Measurements from ENCODE around the gene PDZD8. TPM values are rescaled to one million over a fixed set of nuclear protein-coding genes. Genes with fewer than 3 reads are reported as not detected.

The PDZD8 gene
- polyA plus RNA-seq, 1 donor (not counting 4 experiments of a cell fraction or from before 2014, with no cell fraction given), result 24.3 TPM

DNA sequence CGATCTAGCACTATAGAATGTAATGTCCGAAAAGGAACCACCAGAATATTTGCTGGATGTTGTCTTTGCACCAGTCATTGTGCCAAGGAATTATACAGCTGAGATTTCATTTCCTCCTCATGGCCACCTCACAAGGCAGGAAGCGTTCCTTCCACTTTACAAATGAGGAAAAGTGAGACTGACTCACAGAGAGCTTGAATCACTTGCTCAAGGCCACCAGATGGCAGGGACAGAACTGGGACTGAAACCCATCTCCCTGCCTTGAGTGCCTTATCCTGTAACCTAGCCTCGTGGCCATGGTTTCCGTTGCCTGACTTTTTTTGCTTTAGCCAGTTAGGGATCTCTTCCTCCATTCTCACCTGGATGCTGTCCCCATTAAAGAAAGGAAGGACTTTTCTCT lies 44.7 kb upstream of the PDZD8 start:
- dilution Hi-C loops (cut with MboI; ENCODE audit: extremely low pct_ligation_motif_present, low sequenced_read_pairs), result no loop called here
- DNase-seq (ENCODE audit: low read depth, low spot score), result no peak
- Histone ChIP-seq H3K27ac (ENCODE audit: control insufficient read depth, insufficient read depth, low read length) (no peak overlapping the region), H2AFZ (ENCODE audit: control insufficient read depth, low read length) (no peak overlapping the region), H3K9ac (ENCODE audit: control insufficient read depth, extremely low read depth, insufficient read depth, low read length) (no peak overlapping the region), H3K4me1 (ENCODE audit: control insufficient read depth, extremely low read depth, insufficient read depth, low read length) (peaks cover 35% of the 10 kb centered on the region), H3K9me3 (ENCODE audit: control insufficient read depth, low read depth, low read length) (peaks cover 4% of the 10 kb centered on the region), H3K27me3 (ENCODE audit: control insufficient read depth, extremely low read depth, insufficient read depth, low read length) (no peaks in the 10 kb centered on the region), H3K4me3 (ENCODE audit: control insufficient read depth in 2 of 3, extremely low read depth in 1 of 3, insufficient read depth in 2 of 3, low read depth in 1 of 3, low read length in 3 of 3) (no peak overlapping the region), H3K9me1 (ENCODE audit: control insufficient read depth, extremely low read depth, insufficient read depth, low read length) (no peaks in the 10 kb centered on the region), H3K79me2 (ENCODE audit: control insufficient read depth, insufficient read depth, low read length) (no peaks in the 10 kb centered on the region), H3K36me3 (ENCODE audit: control insufficient read depth in 2 of 2, extremely low read depth in 1 of 2, insufficient read depth in 2 of 2, low read length in 2 of 2) (no peaks in the 10 kb centered on the region), H4K20me1 (ENCODE audit: control insufficient read depth, extremely low read depth, insufficient read depth, low read length) (no peaks in the 10 kb centered on the region), H3K4me2 (ENCODE audit: control insufficient read depth, extremely low read depth, insufficient read depth, low read depth, low read length) (peak overlapping the region; percentile 22)
- FAIRE-seq, result peak; percentile 86
- TF ChIP-seq, protein P1, sequence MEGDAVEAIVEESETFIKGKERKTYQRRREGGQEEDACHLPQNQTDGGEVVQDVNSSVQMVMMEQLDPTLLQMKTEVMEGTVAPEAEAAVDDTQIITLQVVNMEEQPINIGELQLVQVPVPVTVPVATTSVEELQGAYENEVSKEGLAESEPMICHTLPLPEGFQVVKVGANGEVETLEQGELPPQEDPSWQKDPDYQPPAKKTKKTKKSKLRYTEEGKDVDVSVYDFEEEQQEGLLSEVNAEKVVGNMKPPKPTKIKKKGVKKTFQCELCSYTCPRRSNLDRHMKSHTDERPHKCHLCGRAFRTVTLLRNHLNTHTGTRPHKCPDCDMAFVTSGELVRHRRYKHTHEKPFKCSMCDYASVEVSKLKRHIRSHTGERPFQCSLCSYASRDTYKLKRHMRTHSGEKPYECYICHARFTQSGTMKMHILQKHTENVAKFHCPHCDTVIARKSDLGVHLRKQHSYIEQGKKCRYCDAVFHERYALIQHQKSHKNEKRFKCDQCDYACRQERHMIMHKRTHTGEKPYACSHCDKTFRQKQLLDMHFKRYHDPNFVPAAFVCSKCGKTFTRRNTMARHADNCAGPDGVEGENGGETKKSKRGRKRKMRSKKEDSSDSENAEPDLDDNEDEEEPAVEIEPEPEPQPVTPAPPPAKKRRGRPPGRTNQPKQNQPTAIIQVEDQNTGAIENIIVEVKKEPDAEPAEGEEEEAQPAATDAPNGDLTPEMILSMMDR (optimal IDR thresholded peaks at IDR 0.05 in 1 of 3, IDR thresholded peaks at IDR 0.05 in 1 of 3, conservative IDR thresholded peaks at IDR 0.05 in 1 of 3; ENCODE audit: extremely low read depth in 1 of 3, insufficient read depth in 2 of 3, low read length in 3 of 3), result peak; percentile 17 to 43 (median 21)
- TF ChIP-seq EZH2 (IDR thresholded peaks at IDR 0.05; ENCODE audit: low read length), result no peak

DNA sequence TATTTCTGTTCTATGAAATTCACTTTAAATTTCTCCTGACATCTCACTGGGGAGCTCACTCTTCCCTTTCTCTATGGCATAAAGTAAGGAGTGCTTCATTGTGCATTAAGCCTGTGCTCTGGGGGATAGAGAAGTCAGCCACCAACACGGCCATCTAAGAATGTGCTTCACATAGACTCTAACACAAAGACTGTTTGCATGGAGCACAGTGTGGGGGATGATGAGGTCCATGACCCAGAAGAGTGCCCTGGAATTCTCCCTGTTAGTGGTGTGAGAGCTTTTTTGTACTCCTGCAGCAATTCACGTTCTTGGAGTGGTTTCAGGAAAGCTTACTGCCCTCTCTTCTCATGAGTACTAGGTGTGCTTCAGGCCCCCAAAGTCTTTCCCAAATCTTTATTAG lies 43.9 kb upstream of the PDZD8 start:
- DNase-seq (ENCODE audit: low read depth, low spot score), result no peak
- Histone ChIP-seq H3K9me3 (ENCODE audit: control insufficient read depth, low read depth, low read length) (peaks cover 4% of the 10 kb centered on the region), H3K36me3 (ENCODE audit: control insufficient read depth in 2 of 2, extremely low read depth in 1 of 2, insufficient read depth in 2 of 2, low read length in 2 of 2) (no peaks in the 10 kb centered on the region), H3K27ac (ENCODE audit: control insufficient read depth, insufficient read depth, low read length) (no peak overlapping the region), H2AFZ (ENCODE audit: control insufficient read depth, low read length) (no peak overlapping the region), H3K27me3 (ENCODE audit: control insufficient read depth, extremely low read depth, insufficient read depth, low read length) (no peaks in the 10 kb centered on the region), H3K4me2 (ENCODE audit: control insufficient read depth, extremely low read depth, insufficient read depth, low read depth, low read length) (no peak overlapping the region), H3K79me2 (ENCODE audit: control insufficient read depth, insufficient read depth, low read length) (no peaks in the 10 kb centered on the region), H3K4me3 (ENCODE audit: control insufficient read depth in 2 of 3, extremely low read depth in 1 of 3, insufficient read depth in 2 of 3, low read depth in 1 of 3, low read length in 3 of 3) (no peak overlapping the region), H4K20me1 (ENCODE audit: control insufficient read depth, extremely low read depth, insufficient read depth, low read length) (no peaks in the 10 kb centered on the region), H3K9me1 (ENCODE audit: control insufficient read depth, extremely low read depth, insufficient read depth, low read length) (no peaks in the 10 kb centered on the region), H3K9ac (ENCODE audit: control insufficient read depth, extremely low read depth, insufficient read depth, low read length) (no peak overlapping the region), H3K4me1 (ENCODE audit: control insufficient read depth, extremely low read depth, insufficient read depth, low read length) (peaks cover 38% of the 10 kb centered on the region)
- dilution Hi-C loops (cut with MboI; ENCODE audit: extremely low pct_ligation_motif_present, low sequenced_read_pairs), result no loop called here
- FAIRE-seq, result no peak
- TF ChIP-seq, protein P1 (optimal IDR thresholded peaks at IDR 0.05 in 1 of 3, IDR thresholded peaks at IDR 0.05 in 1 of 3, conservative IDR thresholded peaks at IDR 0.05 in 1 of 3; ENCODE audit: extremely low read depth in 1 of 3, insufficient read depth in 2 of 3, low read length in 3 of 3), result no peak
- TF ChIP-seq EZH2 (IDR thresholded peaks at IDR 0.05; ENCODE audit: low read length), result no peak
